Progenitor cell of endocrine pancreas (in vitro differentiated cells): ENCODE results near the gene SP6. TPM values are rescaled to one million over a fixed set of nuclear protein-coding genes. Genes with fewer than 3 reads are reported as not detected.
A peak's percentile ranks its signal among the peaks of the same experiment; 100 is the strongest.

Experiments
- DNase-seq: peaks from one replicate; pipeline ENCODE4 v3.0.0; 2021; ENCODE audit warnings: low spot score; ENCODE audit not compliant: unreplicated experiment
- H3K27ac Mint-ChIP-seq: 2 replicates; pipeline ENCODE4 v1.8.0; 2021; ENCODE audit warnings: mild to moderate bottlenecking, moderate library complexity, mixed read lengths
- H3K27me3 Mint-ChIP-seq: 2 replicates; pipeline ENCODE4 v1.8.0; 2021; ENCODE audit warnings: mixed read lengths
- H3K36me3 Mint-ChIP-seq: 2 replicates; pipeline ENCODE4 v1.8.0; 2022; ENCODE audit warnings: mixed read lengths; ENCODE audit not compliant: insufficient read depth
- H3K4me1 Mint-ChIP-seq: 2 replicates; pipeline ENCODE4 v1.8.0; 2021; ENCODE audit warnings: low read depth, mixed read lengths
- H3K4me3 Mint-ChIP-seq: 2 replicates; pipeline ENCODE4 v1.8.0; 2021; ENCODE audit warnings: low read depth, mild to moderate bottlenecking, moderate library complexity, mixed read lengths
- H3K9me3 Mint-ChIP-seq: 2 replicates; pipeline ENCODE4 v1.8.0; 2021; ENCODE audit warnings: low read depth, mixed read lengths
- CTCF ChIP-seq: fragments of 200-600 bp; sonication (generic); IDR thresholded peaks from one replicate; pipeline ENCODE4 v1.5.0; 2021; ENCODE audit warnings: antibody characterized with exemption, mild to moderate bottlenecking; ENCODE audit not compliant: unreplicated experiment
- total RNA-seq: library from RNA; stranded (reverse); gene quantifications from 2 replicates; pipeline ENCODE4 v1.2.1, GENCODE V29; 2021

SP6 gene
- total RNA-seq, 1 donor from 2014 or later, result 0.74 TPM

- H3K9me3 Mint-ChIP-seq, result no peaks in the 10 kb centered on the region
- H3K36me3 Mint-ChIP-seq, result no peaks in the 10 kb centered on the region
- no peak for DNase-seq
- H3K4me1 Mint-ChIP-seq, result peaks cover 12% of the 10 kb centered on the region
- peaks cover 88% of the 10 kb centered on the region for H3K27me3 Mint-ChIP-seq
- peak overlapping the region; percentile 64 for H3K4me3 Mint-ChIP-seq
- no peak overlapping the region for H3K27ac Mint-ChIP-seq
- TF ChIP-seq CTCF, result no peak
These were observed 631 bp downstream of the SP6 start for GRCh38 chr17:47850373-47850691.

GRCh38 chr17:47848198-47848513, 2.8 kb downstream of the SP6 start:
- H3K36me3 Mint-ChIP-seq, result no peaks in the 10 kb centered on the region
- H3K4me3 Mint-ChIP-seq, result peak overlapping the region; percentile 29
- peaks cover 13% of the 10 kb centered on the region for H3K4me1 Mint-ChIP-seq
- TF ChIP-seq CTCF, result no peak
- no peak overlapping the region for H3K27ac Mint-ChIP-seq
- no peaks in the 10 kb centered on the region for H3K9me3 Mint-ChIP-seq
- no peak for DNase-seq
- peaks cover 74% of the 10 kb centered on the region for H3K27me3 Mint-ChIP-seq

GRCh38 chr17:47847341-47848197, 3.4 kb downstream of the SP6 start:
- peaks cover 17% of the 10 kb centered on the region for H3K4me1 Mint-ChIP-seq
- TF ChIP-seq CTCF, result peak; percentile 56
- peak; percentile 35 for DNase-seq
- peaks cover 68% of the 10 kb centered on the region for H3K27me3 Mint-ChIP-seq
- no peaks in the 10 kb centered on the region for H3K36me3 Mint-ChIP-seq
- H3K4me3 Mint-ChIP-seq, result peak overlapping the region; percentile 29
- H3K9me3 Mint-ChIP-seq, result no peaks in the 10 kb centered on the region
- no peak overlapping the region for H3K27ac Mint-ChIP-seq

- Mint-ChIP-seq H3K9me3 (no peaks in the 10 kb centered on the region), H3K36me3 (no peaks in the 10 kb centered on the region), H3K27me3 (peaks cover 60% of the 10 kb centered on the region), H3K27ac (no peak overlapping the region), H3K4me3 (no peak overlapping the region), H3K4me1 (peaks cover 12% of the 10 kb centered on the region)
- DNase-seq, result no peak
- TF ChIP-seq CTCF, result no peak
These were observed 4.1 kb downstream of the SP6 start for GRCh38 chr17:47846716-47847340.

GRCh38 chr17:47845716-47846075, 5.3 kb downstream of the SP6 start:
- Mint-ChIP-seq H3K36me3 (no peaks in the 10 kb centered on the region), H3K27me3 (peaks cover 57% of the 10 kb centered on the region)

More at GRCh38 chr17:47845716-47846075, 5.3 kb downstream of the SP6 start:
- Mint-ChIP-seq H3K27ac (no peak overlapping the region), H3K4me3 (no peak overlapping the region), H3K4me1 (peaks cover 15% of the 10 kb centered on the region), H3K9me3 (no peaks in the 10 kb centered on the region)
- no peak for DNase-seq
- no peak for TF ChIP-seq CTCF
